Measurements from ENCODE around the gene E2F4. TPM values are rescaled to one million over a fixed set of nuclear protein-coding genes. Genes with fewer than 3 reads are reported as not detected.

E2F4 gene
- polyA plus RNA-seq, 2 of the 4 experiments (the other 2 are of a cell fraction), result 65.1 to 66.6 TPM

- ChIA-PET POLR2A (interaction anchor here (1.4 kb wide), 1 partner anchor 11 kb away, joined by 6 read pairs; no protein-coding TSS in a partner anchor), CTCF (interaction anchor here (0.9 to 9.7 kb wide), 7 partner anchors 9 to 288 kb away, joined by 3 to 138 read pairs (median 3); partner anchors contain the start of gene TMEM208)
- Histone ChIP-seq H3K27ac (peak overlapping the region; percentile 91 to 97), H3K4me3 (no peak overlapping the region), H3K4me1 (peaks cover 59% of the 10 kb centered on the region), H3K9me3 (no peaks in the 10 kb centered on the region), H3K4me2 (peak overlapping the region; percentile 57)
- 96% methylated on average over 3 of the region's 4 CpGs for WGBS (ENCODE audit: missing lambda C conversion rate)
- no peak for DNase-seq (ENCODE audit: low read depth in 1 of 2, low spot score in 1 of 2)
- ATAC-seq, result no peak
- no peak for FAIRE-seq
- TF ChIP-seq MYC (IDR thresholded peaks at IDR 0.05; ENCODE audit: borderline replicate concordance, low read length), result no peak
- TF ChIP-seq HDAC2 (IDR thresholded peaks at IDR 0.05), result no peak
- no peak for TF ChIP-seq JUNB (IDR thresholded peaks at IDR 0.05)
- TF ChIP-seq, protein P1, sequence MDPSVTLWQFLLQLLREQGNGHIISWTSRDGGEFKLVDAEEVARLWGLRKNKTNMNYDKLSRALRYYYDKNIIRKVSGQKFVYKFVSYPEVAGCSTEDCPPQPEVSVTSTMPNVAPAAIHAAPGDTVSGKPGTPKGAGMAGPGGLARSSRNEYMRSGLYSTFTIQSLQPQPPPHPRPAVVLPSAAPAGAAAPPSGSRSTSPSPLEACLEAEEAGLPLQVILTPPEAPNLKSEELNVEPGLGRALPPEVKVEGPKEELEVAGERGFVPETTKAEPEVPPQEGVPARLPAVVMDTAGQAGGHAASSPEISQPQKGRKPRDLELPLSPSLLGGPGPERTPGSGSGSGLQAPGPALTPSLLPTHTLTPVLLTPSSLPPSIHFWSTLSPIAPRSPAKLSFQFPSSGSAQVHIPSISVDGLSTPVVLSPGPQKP (IDR thresholded peaks at IDR 0.05; ENCODE audit: low read depth, low read length), result no peak
- TF ChIP-seq RFX5 (IDR thresholded peaks at IDR 0.05), result no peak
- TF ChIP-seq HOXB5 (CRISPR knock-in tag; IDR thresholded peaks at IDR 0.05), result no peak
- TF ChIP-seq, protein P2, sequence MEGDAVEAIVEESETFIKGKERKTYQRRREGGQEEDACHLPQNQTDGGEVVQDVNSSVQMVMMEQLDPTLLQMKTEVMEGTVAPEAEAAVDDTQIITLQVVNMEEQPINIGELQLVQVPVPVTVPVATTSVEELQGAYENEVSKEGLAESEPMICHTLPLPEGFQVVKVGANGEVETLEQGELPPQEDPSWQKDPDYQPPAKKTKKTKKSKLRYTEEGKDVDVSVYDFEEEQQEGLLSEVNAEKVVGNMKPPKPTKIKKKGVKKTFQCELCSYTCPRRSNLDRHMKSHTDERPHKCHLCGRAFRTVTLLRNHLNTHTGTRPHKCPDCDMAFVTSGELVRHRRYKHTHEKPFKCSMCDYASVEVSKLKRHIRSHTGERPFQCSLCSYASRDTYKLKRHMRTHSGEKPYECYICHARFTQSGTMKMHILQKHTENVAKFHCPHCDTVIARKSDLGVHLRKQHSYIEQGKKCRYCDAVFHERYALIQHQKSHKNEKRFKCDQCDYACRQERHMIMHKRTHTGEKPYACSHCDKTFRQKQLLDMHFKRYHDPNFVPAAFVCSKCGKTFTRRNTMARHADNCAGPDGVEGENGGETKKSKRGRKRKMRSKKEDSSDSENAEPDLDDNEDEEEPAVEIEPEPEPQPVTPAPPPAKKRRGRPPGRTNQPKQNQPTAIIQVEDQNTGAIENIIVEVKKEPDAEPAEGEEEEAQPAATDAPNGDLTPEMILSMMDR (IDR thresholded peaks at IDR 0.05), result no peak
- TF ChIP-seq ESRRA (IDR thresholded peaks at IDR 0.05; ENCODE audit: borderline replicate concordance, low read length), result no peak
- no peak for TF ChIP-seq POLR2A (IDR thresholded peaks at IDR 0.05; ENCODE audit: low read length)
- no peak for TF ChIP-seq EHF (CRISPR knock-in tag; IDR thresholded peaks at IDR 0.05)
Measured at GRCh38 chr16:67242138-67242730, 50.3 kb downstream of the E2F4 start.

- CTCF ChIA-PET, result interaction anchor here (0.5 to 9.7 kb wide), 8 partner anchors 10 to 265 kb away, joined by 3 to 138 read pairs (median 4); partner anchors contain the start of gene TMEM208
- TF ChIP-seq BCL3 (IDR thresholded peaks at IDR 0.05), result no peak
- TF ChIP-seq ZSCAN20 (CRISPR knock-in tag; IDR thresholded peaks at IDR 0.05), result no peak
- no peak for TF ChIP-seq TP53 (CRISPR knock-in tag; IDR thresholded peaks at IDR 0.05)
- TF ChIP-seq ESRRA (IDR thresholded peaks at IDR 0.05; ENCODE audit: borderline replicate concordance, low read length), result no peak
- no peak for TF ChIP-seq REST (IDR thresholded peaks at IDR 0.05)
- no peak for TF ChIP-seq USF2 (IDR thresholded peaks at IDR 0.05)
- TF ChIP-seq POLR2A (IDR thresholded peaks at IDR 0.05; ENCODE audit: low read length), result no peak
- no peak for TF ChIP-seq PHF8 (IDR thresholded peaks at IDR 0.05; ENCODE audit: borderline replicate concordance, low read depth)
- no peak for TF ChIP-seq HOXB5 (CRISPR knock-in tag; IDR thresholded peaks at IDR 0.05)
- TF ChIP-seq SREBF2 (IDR thresholded peaks at IDR 0.05), result no peak
- 91% methylated on average over 4 of the region's 4 CpGs for WGBS (ENCODE audit: missing lambda C conversion rate)
- Histone ChIP-seq H3K9me3 (no peaks in the 10 kb centered on the region), H3K4me1 (peaks cover 66% of the 10 kb centered on the region), H3K4me2 (peak overlapping the region; percentile 97), H3K27ac (peak overlapping the region; percentile 91 to 98), H3K4me3 (no peak overlapping the region)
- FAIRE-seq (no peak), DNase-seq (ENCODE audit: low read depth in 1 of 2, low spot score in 1 of 2) (no peak), ATAC-seq (no peak)
- POLR2A ChIA-PET, result interaction anchor here (1.0 to 2.0 kb wide), 2 partner anchors 16 to 70 kb away, joined by 3 to 12 read pairs; partner anchors contain the start of gene TMEM208
Measured at GRCh38 chr16:67243481-67243880, 51.5 kb downstream of the E2F4 start.
